Hematopoietic multipotent progenitor cell treated with erythropoietin and hydrocortisone succinate and interleukin-3 and kit ligand, for 6 days (in vitro differentiated cells): Measurements from ENCODE around the gene TIMMDC1.
A peak's percentile ranks its signal among the peaks of the same experiment; 100 is the strongest.

ENCODE experiments used
- DNase-seq: peaks from one replicate; pipeline ENCODE4 v3.0.0-alpha.2; 2015

TIMMDC1 gene, protein sequence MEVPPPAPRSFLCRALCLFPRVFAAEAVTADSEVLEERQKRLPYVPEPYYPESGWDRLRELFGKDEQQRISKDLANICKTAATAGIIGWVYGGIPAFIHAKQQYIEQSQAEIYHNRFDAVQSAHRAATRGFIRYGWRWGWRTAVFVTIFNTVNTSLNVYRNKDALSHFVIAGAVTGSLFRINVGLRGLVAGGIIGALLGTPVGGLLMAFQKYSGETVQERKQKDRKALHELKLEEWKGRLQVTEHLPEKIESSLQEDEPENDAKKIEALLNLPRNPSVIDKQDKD

DNA sequence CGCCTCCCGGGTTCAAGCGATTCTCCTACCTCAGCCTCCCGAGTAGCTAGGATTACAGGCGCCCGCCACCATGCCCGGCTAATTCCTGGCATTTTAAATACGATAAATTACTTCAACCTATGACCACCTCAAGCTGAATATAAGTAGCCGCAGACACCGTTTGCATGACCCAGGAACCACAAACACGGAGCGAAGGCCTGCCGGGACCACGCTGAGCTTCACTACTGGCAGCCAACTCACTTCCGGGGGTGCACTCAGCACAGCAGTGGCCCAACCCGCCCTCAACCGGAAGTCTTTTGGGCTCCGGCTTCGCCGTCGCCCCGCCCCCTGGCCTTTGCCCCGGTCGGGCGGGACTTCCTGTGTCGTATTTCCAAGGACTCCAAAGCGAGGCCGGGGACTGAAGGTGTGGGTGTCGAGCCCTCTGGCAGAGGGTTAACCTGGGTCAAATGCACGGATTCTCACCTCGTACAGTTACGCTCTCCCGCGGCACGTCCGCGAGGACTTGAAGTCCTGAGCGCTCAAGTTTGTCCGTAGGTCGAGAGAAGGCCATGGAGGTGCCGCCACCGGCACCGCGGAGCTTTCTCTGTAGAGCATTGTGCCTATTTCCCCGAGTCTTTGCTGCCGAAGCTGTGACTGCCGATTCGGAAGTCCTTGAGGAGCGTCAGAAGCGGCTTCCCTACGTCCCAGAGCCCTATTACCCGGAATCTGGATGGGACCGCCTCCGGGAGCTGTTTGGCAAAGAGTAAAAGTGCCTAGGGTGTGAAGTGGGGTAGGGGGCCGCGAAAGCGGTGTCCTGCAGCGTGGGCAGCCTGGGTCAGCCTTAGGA, at the start of gene TIMMDC1:
Gene TIMMDC1 (plus strand): TSS at position 362 of the 826 bp plus-strand sequence. CDS start 187 bp downstream, at position 549.
- DNase-seq: peak; percentile 99

DNA sequence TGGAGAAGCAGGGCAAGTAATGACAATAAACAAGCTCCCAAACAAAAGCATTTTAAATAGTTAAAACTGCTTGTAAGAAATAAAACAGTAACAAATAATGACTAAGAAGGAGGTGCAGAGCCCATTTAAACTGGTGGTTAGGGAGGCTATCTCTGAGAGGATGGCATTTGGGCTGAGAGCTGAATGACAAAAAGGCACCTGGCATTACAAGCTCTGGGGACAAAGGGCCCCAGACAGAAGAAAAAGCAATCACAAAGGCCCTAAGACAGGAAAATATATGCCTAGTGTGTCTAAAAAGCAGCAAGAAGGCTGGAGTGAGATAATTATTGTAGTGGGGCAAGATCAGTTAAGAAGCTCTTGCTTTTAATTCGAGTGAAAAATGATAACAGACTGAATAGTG, 44.5 kb upstream of the TIMMDC1 start:
- no peak for DNase-seq

DNA sequence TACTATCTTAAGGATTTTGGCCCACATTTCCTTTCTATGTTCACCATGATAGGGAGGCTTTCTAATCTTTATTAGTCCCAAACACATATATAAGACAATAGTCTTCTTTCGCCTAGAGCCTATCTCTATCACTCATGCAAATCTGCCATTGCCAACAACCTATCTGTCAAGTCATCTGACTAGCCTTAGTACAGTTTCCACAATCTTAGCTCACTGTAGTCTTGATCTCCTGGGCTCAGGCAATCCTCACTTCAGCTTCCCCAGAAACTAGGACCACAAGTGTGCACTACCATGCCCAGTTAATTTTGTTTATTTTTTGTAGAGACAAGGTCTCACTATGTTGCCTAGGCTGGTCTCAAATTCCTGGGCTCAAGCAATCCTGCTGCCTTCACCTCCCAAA, 41.9 kb upstream of the TIMMDC1 start:
- no peak for DNase-seq

DNA sequence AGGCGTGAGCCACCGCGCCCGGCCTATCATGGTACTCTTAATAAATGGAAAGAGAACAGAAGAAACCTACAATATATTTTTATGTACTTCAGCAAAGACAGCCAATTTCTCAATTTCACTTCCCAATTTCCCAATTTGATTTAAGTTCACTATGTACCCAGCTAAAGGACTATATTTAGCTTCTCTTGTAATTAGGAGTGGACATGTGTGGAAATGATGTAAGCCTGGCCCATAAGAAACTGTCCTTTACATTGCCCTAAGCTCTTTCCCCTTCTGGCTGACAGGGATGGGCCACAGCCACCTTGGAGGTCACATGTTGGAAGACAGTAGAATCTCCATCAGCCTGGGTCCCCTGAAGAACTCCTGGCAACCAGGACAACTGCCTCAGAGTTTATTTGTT, 41.1 kb upstream of the TIMMDC1 start:
- no peak for DNase-seq

DNA sequence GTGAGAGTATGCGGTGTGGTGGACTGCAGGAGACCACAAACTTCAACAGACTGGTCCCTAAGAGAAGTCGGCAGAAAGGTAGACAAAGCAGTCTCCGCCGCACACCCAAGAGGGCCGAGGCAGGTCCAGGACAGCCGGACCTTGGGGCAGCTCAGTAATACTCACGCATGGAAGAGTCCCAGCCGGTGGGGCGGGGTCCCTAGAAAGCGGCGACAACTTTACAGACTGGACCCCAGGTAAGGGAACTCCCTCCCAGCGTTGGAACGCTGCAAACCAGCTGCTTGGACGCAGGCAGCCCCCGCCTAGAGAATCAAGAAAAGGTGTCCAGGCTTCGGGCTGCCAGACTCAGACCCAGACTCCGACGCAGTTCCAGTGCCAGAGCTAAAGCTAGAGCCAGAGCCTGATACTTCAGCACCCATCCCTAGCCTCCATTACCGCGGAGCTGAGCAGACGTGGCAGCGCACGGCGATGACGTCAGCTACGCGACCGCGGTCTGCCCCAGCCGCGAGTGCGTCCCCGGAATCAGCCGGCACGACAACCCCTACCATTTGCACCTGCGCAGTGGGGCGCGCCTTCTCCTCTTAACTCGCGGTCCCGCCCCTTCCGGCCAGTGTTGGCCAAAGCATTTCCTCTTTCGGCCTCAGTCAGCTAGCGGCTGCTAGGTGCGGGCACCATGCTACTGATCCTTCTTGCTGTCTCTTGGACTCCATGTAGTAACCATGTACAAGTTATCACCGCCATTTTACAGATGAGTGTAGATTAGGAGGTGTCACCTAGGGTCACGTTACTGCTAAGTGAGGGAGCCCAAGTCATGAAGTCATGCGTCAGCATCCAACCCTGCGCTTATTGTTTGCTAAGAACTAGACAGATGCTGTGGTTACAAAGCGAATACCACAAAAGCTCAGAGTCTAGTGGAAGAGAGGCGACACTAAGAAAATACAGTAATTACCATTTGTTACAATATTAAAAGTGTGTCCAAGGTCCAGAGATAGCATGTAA, 34.9 kb upstream of the TIMMDC1 start, which contains the start of gene TMEM39A:
Gene TMEM39A (minus strand): TSS at position 445 of the 999 bp plus-strand sequence. CDS start 1,541 bp downstream, outside the sequence.
- peak; percentile 100 for DNase-seq

DNA sequence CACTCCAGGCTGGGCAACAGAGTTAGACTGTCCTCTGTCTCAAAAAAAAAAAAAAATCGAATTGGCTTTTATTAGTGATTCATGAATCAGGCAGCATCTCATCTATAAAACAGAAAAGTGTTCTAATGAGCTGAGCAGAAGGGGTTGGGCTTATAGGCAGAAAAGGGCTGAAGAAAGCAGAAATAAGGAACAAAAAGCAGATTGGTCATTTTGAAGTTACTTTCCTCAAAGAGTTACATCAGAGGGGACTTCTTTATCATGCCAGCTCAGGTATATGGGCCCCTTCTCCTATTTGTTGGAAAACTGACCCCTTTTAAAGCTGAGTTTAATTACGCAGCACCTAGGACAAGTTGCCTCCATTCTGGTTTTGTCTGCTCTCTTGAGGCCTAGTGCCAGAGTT, 30.3 kb upstream of the TIMMDC1 start:
- peak; percentile 53 for DNase-seq

DNA sequence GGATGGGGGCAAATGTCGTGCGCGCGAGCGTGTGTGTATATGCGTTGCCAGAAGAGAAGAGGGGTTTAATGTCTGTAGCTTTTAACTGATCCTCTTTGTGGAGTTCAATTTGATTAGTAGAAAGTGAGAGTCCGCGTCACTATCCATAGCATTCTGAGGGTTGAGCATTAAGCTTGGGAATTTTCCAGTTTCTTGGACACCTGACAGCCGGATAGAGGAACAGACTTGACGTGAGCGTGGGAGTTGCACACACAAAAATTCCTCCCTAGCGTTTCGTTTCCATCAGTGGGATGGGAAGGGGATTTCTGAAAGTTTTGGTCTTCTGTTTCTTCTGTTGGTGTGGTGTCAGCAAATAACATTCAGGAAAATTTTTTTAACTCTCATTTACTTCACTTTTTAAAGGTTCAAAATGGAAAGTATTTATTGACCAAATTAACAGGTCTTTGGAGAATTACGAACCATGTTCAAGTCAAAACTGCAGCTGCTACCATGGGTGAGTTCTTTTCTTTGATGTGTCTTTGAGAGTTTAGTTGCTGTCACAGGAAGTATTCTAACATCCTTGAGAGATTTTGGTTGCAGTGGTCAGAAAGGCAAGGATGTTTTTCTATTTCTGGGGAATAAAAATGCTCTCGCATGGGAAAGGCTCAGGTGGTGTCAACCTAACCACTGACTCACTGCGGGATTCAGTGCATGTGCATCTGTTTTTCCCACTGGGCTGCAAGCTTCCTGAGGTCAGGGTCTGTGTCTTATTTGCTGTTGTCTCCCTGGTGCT, 28.7 kb upstream of the TIMMDC1 start:
- peak; percentile 12 for DNase-seq

DNA sequence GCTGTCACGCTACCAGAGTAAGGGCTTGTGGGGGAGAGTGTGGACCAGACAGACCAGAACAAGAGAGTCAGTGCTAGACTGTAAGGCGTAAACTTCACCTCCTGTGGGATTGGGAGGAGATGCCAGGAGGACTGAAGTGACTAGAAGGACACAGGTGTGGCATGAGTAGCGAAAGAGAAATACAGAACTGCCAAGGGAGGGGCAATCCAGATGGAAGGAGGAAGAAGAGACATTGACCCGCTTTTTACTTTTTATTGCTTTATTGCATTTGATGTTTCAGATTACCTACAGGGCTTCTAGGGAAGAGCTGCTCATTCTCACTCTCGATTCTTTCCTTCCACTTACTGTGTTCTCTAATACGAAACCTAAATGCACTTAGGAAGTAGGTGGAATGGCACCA, 27.5 kb upstream of the TIMMDC1 start:
- DNase-seq: no peak

DNA sequence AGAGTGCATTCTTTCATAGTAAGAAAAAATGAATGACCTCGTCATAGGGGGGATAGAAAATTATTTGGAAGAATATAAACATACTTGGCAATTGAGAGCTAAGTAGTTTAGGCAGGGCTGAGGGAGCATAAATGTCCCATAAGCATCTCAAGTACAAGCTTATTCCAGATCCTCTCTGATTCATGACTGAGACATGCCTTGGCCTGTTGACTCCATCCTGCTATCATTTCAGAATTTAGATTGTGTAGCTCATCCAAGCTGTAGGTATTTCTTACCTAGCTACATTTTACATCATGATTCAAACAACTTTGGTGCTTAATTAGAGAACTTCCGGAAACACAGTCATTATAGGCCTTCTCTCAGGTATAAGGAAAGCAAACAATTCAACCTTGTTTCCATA, 17.3 kb upstream of the TIMMDC1 start:
- DNase-seq: no peak

DNA sequence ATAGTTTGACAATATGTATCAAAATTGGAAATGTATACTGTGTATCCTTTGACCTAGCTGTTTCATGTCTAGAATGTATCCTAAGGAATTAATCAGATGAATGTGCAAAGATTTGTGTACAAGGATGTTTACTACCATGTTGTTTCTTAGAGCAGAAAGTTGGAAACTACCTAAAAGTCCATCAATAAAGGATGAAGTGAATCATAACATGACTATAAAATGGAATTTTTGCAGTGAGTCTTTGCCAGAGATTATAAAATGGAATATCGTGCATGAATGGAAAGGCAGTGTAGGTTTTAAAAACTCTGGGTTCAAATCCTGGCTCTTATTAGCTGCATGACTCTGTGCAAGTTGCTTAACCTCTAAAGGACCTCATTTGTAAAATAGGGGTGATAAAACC, 15.2 kb upstream of the TIMMDC1 start:
- DNase-seq: no peak

DNA sequence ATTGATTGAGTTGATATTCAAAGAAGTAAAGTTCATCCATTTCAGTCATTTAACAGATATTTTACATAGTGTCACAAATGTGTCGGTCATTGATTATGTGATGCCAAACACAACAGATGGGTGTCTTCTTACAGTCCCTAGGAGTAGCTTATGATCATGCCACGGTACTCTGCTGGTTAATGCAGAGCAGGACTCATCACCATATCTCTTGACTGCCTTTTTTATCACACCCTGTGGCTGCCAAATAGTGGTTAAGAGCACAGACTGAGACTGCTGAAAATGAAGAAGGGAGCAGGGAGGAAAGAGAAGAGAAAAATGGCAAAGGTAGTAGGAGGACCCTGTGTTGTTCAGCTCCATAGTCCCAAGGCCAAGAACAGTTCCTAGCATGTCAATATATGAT, 12.8 kb upstream of the TIMMDC1 start:
- no peak for DNase-seq

DNA sequence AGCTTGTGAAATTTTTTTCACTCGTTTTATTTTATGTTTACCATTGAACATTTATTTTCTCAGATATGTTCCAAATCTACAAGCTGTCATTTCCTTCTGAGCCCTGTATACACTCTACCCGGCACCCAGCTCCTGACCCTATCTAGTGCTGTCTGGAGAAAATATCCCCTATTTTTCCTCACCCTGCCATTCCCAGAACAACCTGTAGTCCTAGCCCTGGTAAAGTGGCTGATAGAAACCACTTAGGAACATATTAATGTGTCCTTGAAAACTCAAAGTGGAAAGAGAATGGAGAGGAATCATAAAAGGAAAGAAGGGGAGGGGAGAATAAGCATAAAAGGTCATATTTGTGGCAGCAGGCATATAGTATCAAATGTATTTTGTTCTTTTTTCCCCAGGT, 8.2 kb upstream of the TIMMDC1 start:
- DNase-seq: no peak

DNA sequence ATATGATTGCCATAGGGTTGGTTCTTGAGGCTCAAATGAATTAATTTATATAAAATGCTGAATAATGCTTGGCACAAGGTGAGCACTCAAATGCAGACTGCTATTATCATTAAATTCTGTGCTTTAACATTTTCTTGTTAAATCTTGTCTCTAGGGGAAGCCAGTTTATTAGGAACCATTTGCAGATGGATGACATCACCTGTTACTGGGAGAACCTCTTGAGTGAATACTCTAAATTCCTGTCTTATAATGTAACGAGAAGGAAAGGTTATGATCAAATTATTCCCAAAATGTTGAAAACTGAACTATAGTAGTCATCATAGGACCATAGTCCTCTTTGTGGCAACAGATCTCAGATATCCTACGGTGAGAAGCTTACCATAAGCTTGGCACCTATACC, 6.2 kb upstream of the TIMMDC1 start:
- DNase-seq: no peak

DNA sequence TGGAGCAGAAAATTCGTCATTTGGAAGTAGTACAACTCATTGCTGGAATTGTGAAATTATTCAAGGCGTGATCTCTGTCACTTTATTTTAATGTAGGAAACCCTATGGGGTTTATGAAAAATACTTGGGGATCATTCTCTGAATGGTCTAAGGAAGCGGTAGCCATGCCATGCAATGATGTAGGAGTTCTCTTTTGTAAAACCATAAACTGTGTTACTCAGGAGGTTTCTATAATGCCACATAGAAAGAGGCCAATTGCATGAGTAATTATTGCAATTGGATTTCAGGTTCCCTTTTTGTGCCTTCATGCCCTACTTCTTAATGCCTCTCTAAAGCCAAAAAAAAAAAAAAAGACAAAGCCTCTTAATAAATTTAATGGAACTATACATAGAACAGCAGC, 5.5 kb upstream of the TIMMDC1 start:
- no peak for DNase-seq

DNA sequence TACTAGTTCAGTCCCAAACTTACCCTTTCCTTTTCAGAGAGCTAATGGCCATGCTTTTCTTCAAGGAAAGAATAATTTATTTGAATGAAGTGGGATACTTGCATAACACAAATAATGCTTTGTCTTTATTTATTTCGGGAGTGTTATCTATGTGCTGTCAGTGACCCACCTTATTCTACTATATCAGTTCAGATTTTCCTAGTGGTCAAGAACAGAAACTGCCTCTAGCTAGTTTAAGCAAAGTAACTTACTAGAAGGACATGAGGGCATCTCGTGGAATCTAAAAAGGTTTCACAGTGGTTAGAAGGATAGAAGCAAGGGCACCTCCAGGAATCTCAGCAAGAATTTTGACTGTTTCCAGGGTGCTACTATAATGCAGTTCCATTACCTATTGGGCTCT, 3.8 kb upstream of the TIMMDC1 start:
- DNase-seq: no peak

DNA sequence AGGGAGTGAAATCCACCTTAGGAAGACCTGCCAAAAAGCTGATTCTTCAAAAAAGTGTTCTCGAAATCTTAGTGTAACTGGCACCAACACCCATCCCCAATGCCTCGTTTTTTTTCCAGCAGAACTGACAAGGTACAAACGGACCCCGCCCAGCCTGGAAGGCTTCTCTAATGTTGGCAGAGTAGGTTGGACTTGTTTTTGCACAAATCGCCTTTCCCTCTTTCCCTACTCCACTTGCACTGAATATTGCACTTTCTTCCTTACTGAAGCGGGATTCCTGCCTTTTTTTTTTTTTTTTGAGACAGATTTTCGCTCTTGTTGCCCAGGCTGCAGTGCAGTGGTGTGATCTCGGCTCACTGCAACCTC, 544 bp upstream of the TIMMDC1 start:
- peak; percentile 64 for DNase-seq

DNA sequence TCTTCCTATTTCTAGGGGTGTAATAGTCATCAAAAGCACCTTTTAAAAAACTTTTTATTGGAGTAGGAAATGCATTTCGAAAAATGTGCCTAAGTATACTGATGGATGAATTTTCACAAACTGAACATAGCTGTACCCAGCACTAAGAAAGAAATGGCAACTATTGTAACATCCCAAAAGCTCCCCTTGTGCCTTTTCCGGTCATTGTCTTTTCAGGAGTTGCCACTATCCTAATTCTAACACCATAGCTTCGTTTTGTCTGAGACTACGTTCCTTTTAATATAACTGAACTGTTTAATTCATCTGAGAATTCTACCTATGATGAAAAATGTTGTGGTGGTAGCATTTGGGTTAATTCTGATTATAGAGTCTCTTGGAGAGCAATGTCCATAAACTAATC, 1.9 kb downstream of the TIMMDC1 start:
- no peak for DNase-seq

DNA sequence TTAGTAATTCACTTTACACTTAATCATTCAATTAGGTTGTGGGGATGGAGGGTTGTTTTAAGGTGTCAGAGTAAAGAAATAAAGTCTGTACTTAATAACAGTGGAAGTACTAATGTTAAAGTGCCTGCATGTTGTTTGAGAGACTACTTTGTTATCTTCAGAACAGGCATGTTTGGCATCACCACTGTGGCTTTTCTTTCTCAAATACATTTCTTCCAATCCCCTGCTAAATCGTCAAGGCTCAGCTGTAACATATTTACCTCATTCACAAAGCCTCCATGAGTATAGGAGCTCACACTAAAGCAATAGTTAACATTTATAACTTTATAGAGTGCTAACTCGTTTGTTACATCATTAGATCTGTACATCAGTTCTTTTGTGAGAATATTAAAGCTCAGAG, 2.6 kb downstream of the TIMMDC1 start:
- peak; percentile 61 for DNase-seq

DNA sequence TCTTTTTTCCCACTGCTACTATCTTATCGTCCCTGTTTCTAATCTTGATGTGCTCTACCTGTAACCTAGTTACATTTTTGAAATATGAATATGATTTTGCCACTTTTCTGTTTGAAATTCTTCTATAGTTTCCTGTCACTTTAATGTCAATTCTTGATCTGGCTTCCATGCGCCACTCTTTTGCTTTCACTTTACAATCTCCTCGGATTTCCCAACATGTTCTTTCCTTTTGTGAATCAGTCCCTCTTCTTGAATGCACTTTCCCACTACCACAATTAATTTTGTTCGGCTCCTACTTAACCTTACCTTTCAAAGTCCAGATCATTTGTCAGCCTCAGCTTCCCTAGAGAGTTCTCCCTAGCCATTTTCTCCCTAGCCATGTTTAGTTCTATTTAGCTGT, 8.3 kb downstream of the TIMMDC1 start:
- DNase-seq: no peak

DNA sequence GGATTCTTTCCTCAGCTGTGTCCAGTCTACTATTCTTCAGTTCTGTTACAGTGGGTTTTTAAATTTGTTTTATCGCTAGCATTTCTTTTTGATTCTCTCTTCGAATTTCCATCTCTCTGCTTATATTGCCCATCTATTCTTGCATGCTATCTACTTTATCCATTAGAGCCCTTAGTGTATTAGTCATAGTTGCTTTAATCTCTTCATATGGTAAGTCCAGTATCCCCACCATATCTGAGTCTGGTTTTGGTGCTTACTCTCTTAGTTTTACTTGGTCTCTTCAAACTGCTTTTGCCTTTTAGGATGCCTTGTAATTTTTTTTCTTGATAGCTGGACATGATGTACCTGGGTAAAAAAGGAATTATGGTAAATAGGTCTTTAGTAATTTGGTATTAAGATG, 9.1 kb downstream of the TIMMDC1 start:
- DNase-seq: peak; percentile 35

DNA sequence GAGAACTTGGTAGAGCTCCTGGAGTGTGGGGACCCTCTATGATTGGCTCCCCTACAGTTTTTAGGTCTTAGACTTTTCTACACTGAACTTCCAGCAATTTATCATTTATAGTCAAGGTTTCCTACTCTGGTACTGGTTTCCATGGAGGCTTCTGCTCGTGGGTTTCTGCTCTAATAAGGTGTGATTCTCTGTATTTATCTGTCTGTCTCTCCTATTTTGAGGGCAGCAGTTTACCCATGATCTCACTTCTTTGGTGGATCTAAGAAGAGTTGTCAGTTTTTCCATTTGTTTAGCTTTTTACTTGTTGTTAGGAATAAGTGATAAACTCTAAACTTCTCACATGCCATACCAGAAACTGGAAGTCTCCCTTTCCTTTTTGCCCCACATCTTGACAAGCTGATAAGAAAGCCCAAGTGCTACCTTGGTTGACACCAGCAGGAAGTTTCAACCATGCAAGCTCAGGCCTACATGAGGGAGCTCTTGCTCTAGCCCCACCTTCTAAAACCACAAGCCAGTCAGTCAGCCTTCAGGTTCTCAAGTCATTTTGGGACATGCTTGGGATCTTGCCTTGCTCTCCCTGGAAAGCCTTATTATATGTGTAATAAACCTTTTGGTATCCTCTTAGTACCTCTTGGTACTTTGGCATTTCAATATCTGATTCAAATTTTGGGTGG, 10.0 kb downstream of the TIMMDC1 start:
- DNase-seq: peak; percentile 85

DNA sequence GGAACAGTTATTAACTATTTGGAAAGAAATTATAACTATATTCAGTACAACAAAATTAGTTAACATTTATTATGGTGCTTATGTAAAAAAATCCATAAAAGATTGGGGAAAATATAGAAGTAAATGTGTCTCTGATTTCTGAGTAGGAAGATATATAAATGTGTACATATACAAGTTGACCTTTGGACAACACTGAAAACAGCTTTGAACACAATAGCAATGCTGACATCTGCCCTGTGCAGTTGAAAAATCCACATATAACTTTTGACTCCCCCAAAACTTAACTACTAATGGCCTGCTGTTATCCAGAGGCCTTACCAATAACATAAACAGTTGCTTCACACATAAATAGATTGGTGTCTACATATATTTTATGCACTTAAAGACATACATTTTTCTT, 12.3 kb downstream of the TIMMDC1 start:
- no peak for DNase-seq
